GM23338 (cell line): Measurements from ENCODE around the gene KLLN. TPM values are rescaled to one million over a fixed set of nuclear protein-coding genes. Genes with fewer than 3 reads are reported as not detected.

Experiments
- ATAC-seq: fragments of 200-7000 bp; cut with Tn5 transposase; 3 replicates; pipeline ENCODE4 v1.9.1; 2020
- DNase-seq: peaks from one replicate; pipeline ENCODE4 v3.0.0-alpha.2; 2015; ENCODE audit warnings: low spot score
- H2AFZ ChIP-seq: fragments of 200-600 bp; sonication (generic); 2 replicates; pipeline ENCODE4 v1.8.0; 2016; ENCODE audit warnings: antibody characterized with exemption, mild to moderate bottlenecking, moderate library complexity
- H3F3A ChIP-seq: fragments of 200-600 bp; sonication (generic); replicated peaks from 2 replicates; pipeline ENCODE4 v1.8.0; 2017; ENCODE audit warnings: antibody characterized with exemption, mixed run types, low read depth
- H3K27ac ChIP-seq: fragments of 200-600 bp; sonication (generic); 2 replicates; pipeline ENCODE4 v1.6.1; 2016; ENCODE audit warnings: low read depth
- H3K27me3 ChIP-seq: fragments of 200-600 bp; sonication (generic); 2 replicates; pipeline ENCODE4 v1.8.0; 2016; ENCODE audit warnings: mild to moderate bottlenecking, mixed run types, moderate library complexity; ENCODE audit not compliant: insufficient read depth
- H3K36me3 ChIP-seq: fragments of 200-600 bp; sonication (generic); 2 replicates; pipeline ENCODE4 v1.8.0; 2016; ENCODE audit warnings: mild to moderate bottlenecking; ENCODE audit not compliant: insufficient read depth
- H3K4me1 ChIP-seq: fragments of 200-600 bp; sonication (generic); 2 replicates; pipeline ENCODE4 v1.8.0; 2016; ENCODE audit warnings: mild to moderate bottlenecking, moderate library complexity; ENCODE audit not compliant: insufficient read depth
- H3K4me2 ChIP-seq: fragments of 200-600 bp; sonication (generic); 2 replicates; pipeline ENCODE4 v1.7.1; 2017; ENCODE audit warnings: mixed run types
- H3K4me3 ChIP-seq: fragments of 200-600 bp; sonication (generic); 2 replicates; pipeline ENCODE4 v1.6.1; 2016; ENCODE audit warnings: mixed run types
- H3K79me2 ChIP-seq: fragments of 200-600 bp; sonication (generic); replicated peaks from 2 replicates; pipeline ENCODE4 v1.8.0; 2017; ENCODE audit warnings: mild to moderate bottlenecking; ENCODE audit not compliant: insufficient read depth
- H3K9me2 ChIP-seq: fragments of 200-600 bp; sonication (generic); 2 replicates; pipeline ENCODE4 v1.8.0; 2017; ENCODE audit not compliant: insufficient read depth
- H4K20me1 ChIP-seq: fragments of 200-600 bp; sonication (generic); replicated peaks from 2 replicates; pipeline ENCODE4 v1.8.0; 2017; ENCODE audit warnings: mild to moderate bottlenecking; ENCODE audit not compliant: insufficient read depth
- H3K27ac Mint-ChIP-seq: 2 replicates; pipeline ENCODE4 v1.8.0; 2020; ENCODE audit warnings: inconsistent platforms, mild to moderate bottlenecking, moderate library complexity, mixed read lengths
- H3K27me3 Mint-ChIP-seq: 3 replicates; pipeline ENCODE4 v1.8.0; 2022; ENCODE audit warnings: low read depth, mild to moderate bottlenecking, moderate library complexity, mixed read lengths, inconsistent platforms; ENCODE audit not compliant: insufficient read depth, poor library complexity
- H3K36me3 Mint-ChIP-seq: 3 replicates; pipeline ENCODE4 v1.8.0; 2021; ENCODE audit warnings: low read depth, mild to moderate bottlenecking, inconsistent platforms, moderate library complexity, mixed read lengths
- H3K4me1 Mint-ChIP-seq: 3 replicates; pipeline ENCODE4 v1.8.0; 2020; ENCODE audit warnings: mild to moderate bottlenecking, inconsistent platforms, mixed read lengths
- H3K4me3 Mint-ChIP-seq: 3 replicates; pipeline ENCODE4 v1.8.0; 2021; ENCODE audit warnings: moderate library complexity, mild to moderate bottlenecking, inconsistent platforms, mixed read lengths
- H3K9me3 Mint-ChIP-seq: 3 replicates; pipeline ENCODE4 v1.8.0; 2020; ENCODE audit warnings: moderate library complexity, mild to moderate bottlenecking, inconsistent platforms, mixed read lengths
- CREB1 ChIP-seq: fragments of 250-450 bp; sonication (Bioruptor Pico); IDR thresholded peaks from 2 replicates; pipeline ENCODE4 v1.5.0; 2020; ENCODE audit warnings: low read depth, mild to moderate bottlenecking, moderate library complexity
- CTCF ChIP-seq, 2 experiments: fragments of 200-600 bp in 1 of 2; sonication (generic) in 1 of 2; conservative IDR thresholded peaks; 2 replicates each; pipeline versions ENCODE4 v1.5.1 to v1.6.1; 2016 to 2017; ENCODE audit warnings: antibody characterized with exemption in 2 of 2, low read depth in 2 of 2, mild to moderate bottlenecking in 2 of 2, moderate library complexity in 1 of 2
- ETS1 ChIP-seq: IDR thresholded peaks from 2 replicates; pipeline ENCODE4 v1.6.1; 2016; ENCODE audit warnings: antibody characterized with exemption
- EZH2 ChIP-seq: fragments of 200-600 bp; sonication (generic); IDR thresholded peaks from one replicate; pipeline ENCODE4 v1.8.0; 2017; ENCODE audit warnings: antibody characterized with exemption, mild to moderate bottlenecking, low read depth; ENCODE audit not compliant: unreplicated experiment
- EZH2phosphoT487 ChIP-seq: fragments of 200-600 bp; sonication (generic); IDR thresholded peaks from one replicate; pipeline ENCODE4 v1.8.1; 2018; ENCODE audit warnings: antibody characterized with exemption; ENCODE audit not compliant: unreplicated experiment
- JUNB ChIP-seq: IDR thresholded peaks from one replicate; pipeline ENCODE4 v1.6.1; 2016; ENCODE audit warnings: antibody characterized with exemption; ENCODE audit not compliant: unreplicated experiment
- NANOG ChIP-seq: IDR thresholded peaks from 2 replicates; pipeline ENCODE4 v1.6.1; 2016; ENCODE audit warnings: antibody characterized with exemption, borderline replicate concordance
- POLR2AphosphoS5 ChIP-seq: IDR thresholded peaks from 2 replicates; pipeline ENCODE4 v1.6.1; 2016; ENCODE audit warnings: antibody characterized with exemption, low read depth
- STAT1 ChIP-seq: IDR thresholded peaks from one replicate; pipeline ENCODE4 v1.6.1; 2016; ENCODE audit warnings: antibody characterized with exemption; ENCODE audit not compliant: unreplicated experiment
- ZNF114 ChIP-seq: fragments of 250-450 bp; sonication (Bioruptor Pico); IDR thresholded peaks from 2 replicates; pipeline ENCODE4 v1.5.0; 2020; ENCODE audit warnings: mild to moderate bottlenecking, moderate library complexity
- ZNF331 ChIP-seq: fragments of 250-450 bp; sonication (Bioruptor Pico); IDR thresholded peaks from 2 replicates; pipeline ENCODE4 v1.5.0; 2020; ENCODE audit warnings: low read depth, mild to moderate bottlenecking, moderate library complexity
- ZNF462 ChIP-seq: fragments of 250-450 bp; sonication (Bioruptor Pico); IDR thresholded peaks from 2 replicates; pipeline ENCODE4 v1.5.0; 2020; ENCODE audit warnings: mild to moderate bottlenecking, moderate library complexity
- polyA plus RNA-seq: library from polyadenylated mRNA; unstranded; fragments of >200 nt; fragmentation: Nextera tagmentation; extraction: Ambion mirVana; gene quantifications from 2 replicates; pipeline ENCODE4 v1.2.1, GENCODE V29; 2016
- total RNA-seq: library from RNA; depleted of rRNA; stranded (reverse); fragments of >200 nt; shearing (Covaris generic); gene quantifications from 2 replicates; pipeline ENCODE4 v1.2.3, GENCODE V29; 2014

KLLN gene
- total and polyA plus RNA-seq, 2 experiments from 2014 or later: 0.24 to 0.29 TPM

- no peak for TF ChIP-seq STAT1
- no peak for TF ChIP-seq NANOG
- no peak for TF ChIP-seq ZNF114 (CRISPR knock-in tag)
- no peak for TF ChIP-seq POLR2AphosphoS5
- TF ChIP-seq ETS1: no peak
These were observed 17.7 kb downstream of the KLLN start (continued) for GRCh38 chr10:87845624-87845998.

GRCh38 chr10:87844837-87845623 is 18.3 kb downstream of the KLLN start:
- Mint-ChIP-seq H3K9me3 (no peaks in the 10 kb centered on the region), H3K36me3 (no peaks in the 10 kb centered on the region), H3K4me1 (peaks cover under 1% of the 10 kb centered on the region), H3K4me3 (no peak overlapping the region), H3K27ac (no peak overlapping the region), H3K27me3 (no peaks in the 10 kb centered on the region)
- Histone ChIP-seq H3K9me2 (no peaks in the 10 kb centered on the region), H3K4me3 (no peak overlapping the region), H3K4me1 (0 out of 2 replicates have a peak, but pooled peaks cover under 1% of the 10 kb centered on the region), H3F3A (no peaks in the 10 kb centered on the region), H3K27ac (no peak overlapping the region), H3K4me2 (no peak overlapping the region), H3K79me2 (no peaks in the 10 kb centered on the region), H2AFZ (no peak overlapping the region), H3K27me3 (no peaks in the 10 kb centered on the region), H4K20me1 (no peaks in the 10 kb centered on the region), H3K36me3 (no peaks in the 10 kb centered on the region)
- DNase-seq (no peak), ATAC-seq (no peak)
- TF ChIP-seq ZNF462 (no peak), ETS1 (no peak), JUNB (no peak), ZNF331 (CRISPR knock-in tag) (no peak), STAT1 (no peak), POLR2AphosphoS5 (no peak), EZH2phosphoT487 (no peak), CREB1 (no peak), ZNF114 (CRISPR knock-in tag) (no peak), NANOG (no peak), CTCF (conservative IDR thresholded peaks at IDR 0.05; ENCODE audit: low read depth in 2 of 2) (no peak), EZH2 (no peak)
